NCI-H2029 (cell line): ENCODE results near the gene EXOSC9.

Experiments
- DNase-seq: peaks from one replicate; lab custom pipeline; 2025; lab: John Stamatoyannopoulos, UW

Gene EXOSC9

DNA sequence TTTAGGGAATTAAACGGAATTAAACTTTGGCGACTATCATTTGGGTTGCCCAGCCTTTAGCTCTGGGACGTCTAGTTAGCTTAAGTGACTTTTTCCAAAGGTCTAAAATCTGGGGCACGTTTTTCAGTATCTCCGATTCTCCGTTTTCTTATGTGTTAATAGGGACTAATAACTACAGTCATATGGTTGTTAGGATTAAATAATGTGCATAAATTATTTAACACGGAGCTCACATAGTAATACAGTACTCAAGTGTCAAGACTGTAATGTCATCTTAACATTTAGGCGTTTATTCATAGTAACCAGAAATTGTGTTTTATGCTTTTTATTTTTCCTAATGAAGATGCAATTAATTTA is 23.0 kb downstream of the EXOSC9 start:
- DNase-seq = no peak

- DNase-seq = no peak
Observed at GRCh38 chr4:121824950-121825349, 23.8 kb downstream of the EXOSC9 start.

DNA sequence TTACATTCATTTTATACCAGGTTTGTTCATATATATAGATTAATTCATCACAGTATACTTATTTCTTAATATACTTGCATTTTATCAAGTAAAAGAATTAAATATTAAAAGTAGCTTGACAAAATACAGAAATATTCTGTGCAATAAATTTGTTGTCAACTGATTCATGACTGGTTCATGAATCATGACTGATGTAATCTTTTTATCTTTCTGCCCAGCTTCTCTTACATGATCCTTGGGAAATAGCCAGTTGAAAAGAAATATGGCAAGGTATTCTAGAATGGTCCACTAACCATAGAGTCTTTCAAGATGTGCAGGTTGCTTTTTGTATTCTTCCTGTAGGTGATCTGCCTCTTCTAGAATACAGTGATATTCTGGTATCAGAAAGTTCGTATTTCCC is 26.7 kb downstream of the EXOSC9 start:
- no peak for DNase-seq

DNA sequence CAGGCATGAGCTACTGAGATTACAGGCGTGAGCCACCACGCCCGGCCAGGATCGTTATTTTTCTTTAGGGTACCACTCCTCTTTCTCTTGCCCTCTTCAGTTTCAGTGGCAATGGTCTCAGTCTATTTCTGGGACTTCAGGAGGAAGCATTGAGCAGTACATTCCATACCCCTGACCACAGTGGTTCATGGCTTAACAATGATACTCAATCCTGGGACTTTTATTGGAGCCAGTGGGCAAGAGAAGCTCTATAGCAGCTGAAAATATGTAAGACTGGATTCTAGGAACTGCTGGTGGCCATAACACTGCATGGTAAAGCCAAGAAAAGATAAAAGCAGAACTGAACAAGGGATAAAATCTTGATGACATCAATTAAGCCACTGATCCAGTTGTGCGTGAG is 28.4 kb downstream of the EXOSC9 start:
- DNase-seq = no peak

DNA sequence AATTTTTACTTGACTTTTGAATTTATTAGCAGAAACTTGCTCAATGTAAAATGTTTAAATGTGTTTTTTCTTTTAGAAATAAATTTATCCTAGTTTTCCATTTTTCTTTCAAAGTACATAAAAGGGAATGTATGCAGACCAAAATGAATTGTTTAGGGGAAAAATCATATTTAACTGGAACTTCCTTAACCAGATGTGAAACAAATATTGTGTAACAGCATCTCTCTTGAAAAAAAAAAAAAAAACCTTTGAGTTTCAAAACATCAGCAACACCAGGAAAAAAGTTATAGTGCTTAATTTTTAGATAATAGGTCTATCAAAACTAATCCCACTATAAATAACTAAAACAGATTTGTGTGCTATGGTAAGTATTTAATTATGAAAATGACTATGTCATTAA is 37.0 kb downstream of the EXOSC9 start:
- DNase-seq = no peak

DNA sequence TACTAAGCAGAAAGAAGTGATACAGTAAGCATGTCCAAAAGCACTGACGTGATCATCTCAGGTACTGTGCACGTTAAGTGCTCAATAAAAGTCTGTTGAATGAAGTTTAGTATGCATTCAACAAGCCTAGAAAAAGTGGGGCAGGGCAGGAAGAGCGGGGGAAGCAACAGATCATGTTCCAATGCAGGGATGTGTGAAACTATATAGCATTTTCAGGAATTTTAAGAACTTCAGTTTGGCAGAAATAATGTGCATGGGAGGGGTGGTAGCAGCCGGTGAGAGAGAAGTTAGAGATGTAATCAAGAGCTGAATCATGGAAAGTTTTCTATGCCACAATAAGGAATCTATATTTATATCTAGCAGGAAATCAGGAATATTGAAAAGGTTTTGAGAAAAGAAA is 41.7 kb downstream of the EXOSC9 start:
- DNase-seq = no peak

- DNase-seq = no peak
Observed at GRCh38 chr4:121846662-121847061, 45.5 kb downstream of the EXOSC9 start.

DNA sequence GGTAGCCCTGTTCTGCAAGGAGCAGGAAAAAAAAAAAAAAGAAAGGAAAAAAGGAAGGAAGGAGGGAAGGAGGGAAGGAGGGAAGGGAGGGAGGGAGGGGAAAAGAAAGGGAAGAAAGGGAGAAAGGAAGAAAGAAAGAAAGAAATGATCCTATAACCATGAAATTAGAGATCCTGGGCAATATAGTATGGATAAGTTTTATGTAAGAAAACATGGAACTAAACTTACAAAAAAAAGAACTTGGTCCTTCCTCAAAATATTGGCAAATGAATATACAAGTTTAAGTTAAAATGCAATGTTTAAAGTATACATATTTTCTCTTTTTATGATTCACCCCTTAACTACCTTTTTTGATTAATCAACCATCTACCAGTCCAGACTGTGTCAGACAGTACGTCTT is 50.2 kb downstream of the EXOSC9 start:
- no peak for DNase-seq

DNA sequence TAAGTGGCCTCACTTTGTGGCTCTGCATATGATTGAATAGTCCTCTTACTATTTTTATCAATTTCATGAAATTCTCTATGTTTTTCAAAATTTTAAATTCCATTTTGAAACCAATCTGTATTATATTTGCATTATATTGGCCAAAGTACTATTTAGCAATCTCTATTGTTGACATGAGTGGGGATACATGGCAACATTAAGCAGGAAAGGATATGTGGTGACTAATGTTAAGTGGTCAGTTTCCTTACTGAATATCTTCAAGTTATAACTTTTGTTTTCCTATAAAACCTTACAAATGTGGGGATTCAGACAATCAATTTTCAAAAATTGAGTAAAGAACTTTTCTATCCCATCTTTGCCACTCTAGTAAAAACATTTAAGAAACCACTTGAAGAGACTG is 59.0 kb downstream of the EXOSC9 start:
- DNase-seq = no peak

DNA sequence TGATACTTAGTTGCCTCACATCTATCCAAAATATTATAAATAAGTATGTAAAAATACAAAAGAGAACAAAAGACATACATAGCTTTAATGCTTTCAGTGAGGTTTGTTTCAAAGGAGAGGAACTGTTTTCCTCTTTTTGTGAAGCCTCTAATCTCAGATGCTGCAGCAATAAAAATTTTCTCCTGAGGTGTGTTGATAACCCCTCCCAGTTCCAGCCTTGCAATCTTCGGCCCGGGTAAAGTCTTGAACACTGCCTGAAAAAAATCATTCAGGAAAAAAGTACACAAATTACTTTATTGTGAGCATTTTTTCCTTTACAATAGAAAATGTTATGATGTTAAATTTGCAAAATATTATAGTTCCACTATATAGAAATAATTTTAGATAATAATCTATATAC is 60.3 kb downstream of the EXOSC9 start:
- DNase-seq = no peak

- DNase-seq = no peak
Observed at GRCh38 chr4:121863799-121864198, 62.7 kb downstream of the EXOSC9 start.
